HL-60 (cell line): Measurements from ENCODE around the gene CTDP1.

Experiments
- TF ChIP-seq, protein P1 (sequence below): IDR thresholded peaks from one replicate; pipeline ENCODE4 v1.5.1; 2011; ENCODE audit warnings: low read length, control low read depth, inconsistent platforms; ENCODE audit not compliant: insufficient read depth
- TF ChIP-seq, protein P2 (sequence below): IDR thresholded peaks from 2 replicates; pipeline ENCODE4 v1.6.1; 2012; ENCODE audit warnings: low read depth; ENCODE audit not compliant: insufficient replicate concordance

DNA sequence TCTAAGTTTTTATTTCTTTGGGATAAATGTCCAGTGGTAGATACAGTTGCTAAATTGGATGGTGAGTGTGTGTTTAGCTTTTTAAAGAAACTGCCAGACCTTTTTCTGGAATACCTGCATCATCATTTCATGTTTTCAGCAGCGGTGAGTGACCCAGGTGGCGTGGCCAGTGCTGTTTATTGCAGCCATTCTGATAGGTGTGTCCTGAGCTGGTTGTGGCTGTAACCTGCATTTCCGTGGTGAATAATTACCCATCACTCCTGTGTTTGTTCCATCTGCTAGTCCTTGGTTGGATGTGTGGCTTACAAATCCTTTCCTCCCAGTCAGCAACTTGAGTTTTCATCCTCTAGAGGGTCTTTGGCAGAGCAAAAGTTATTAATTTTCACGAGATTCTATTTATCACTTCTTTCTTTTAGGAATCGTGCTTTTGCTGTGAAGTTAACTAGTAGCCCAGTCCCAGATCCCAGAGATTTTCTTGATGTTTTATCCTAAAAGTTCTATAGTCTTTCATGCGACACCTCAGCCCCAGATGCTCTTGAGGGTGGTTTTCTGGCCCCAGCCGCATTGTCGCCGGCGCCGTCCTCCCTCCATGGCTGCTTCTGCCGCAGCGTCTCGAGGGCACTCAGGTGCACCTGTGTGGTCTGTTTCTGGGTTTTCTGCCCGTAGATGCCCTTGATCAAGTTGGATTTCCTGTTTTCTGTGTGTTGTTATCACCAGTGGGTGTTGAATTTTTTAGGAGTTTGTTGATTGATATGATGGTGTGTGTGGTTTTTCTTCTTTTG, 44.9 kb downstream of the CTDP1 start:
- TF ChIP-seq, protein P1, sequence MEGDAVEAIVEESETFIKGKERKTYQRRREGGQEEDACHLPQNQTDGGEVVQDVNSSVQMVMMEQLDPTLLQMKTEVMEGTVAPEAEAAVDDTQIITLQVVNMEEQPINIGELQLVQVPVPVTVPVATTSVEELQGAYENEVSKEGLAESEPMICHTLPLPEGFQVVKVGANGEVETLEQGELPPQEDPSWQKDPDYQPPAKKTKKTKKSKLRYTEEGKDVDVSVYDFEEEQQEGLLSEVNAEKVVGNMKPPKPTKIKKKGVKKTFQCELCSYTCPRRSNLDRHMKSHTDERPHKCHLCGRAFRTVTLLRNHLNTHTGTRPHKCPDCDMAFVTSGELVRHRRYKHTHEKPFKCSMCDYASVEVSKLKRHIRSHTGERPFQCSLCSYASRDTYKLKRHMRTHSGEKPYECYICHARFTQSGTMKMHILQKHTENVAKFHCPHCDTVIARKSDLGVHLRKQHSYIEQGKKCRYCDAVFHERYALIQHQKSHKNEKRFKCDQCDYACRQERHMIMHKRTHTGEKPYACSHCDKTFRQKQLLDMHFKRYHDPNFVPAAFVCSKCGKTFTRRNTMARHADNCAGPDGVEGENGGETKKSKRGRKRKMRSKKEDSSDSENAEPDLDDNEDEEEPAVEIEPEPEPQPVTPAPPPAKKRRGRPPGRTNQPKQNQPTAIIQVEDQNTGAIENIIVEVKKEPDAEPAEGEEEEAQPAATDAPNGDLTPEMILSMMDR = no peak
- TF ChIP-seq, protein P2, sequence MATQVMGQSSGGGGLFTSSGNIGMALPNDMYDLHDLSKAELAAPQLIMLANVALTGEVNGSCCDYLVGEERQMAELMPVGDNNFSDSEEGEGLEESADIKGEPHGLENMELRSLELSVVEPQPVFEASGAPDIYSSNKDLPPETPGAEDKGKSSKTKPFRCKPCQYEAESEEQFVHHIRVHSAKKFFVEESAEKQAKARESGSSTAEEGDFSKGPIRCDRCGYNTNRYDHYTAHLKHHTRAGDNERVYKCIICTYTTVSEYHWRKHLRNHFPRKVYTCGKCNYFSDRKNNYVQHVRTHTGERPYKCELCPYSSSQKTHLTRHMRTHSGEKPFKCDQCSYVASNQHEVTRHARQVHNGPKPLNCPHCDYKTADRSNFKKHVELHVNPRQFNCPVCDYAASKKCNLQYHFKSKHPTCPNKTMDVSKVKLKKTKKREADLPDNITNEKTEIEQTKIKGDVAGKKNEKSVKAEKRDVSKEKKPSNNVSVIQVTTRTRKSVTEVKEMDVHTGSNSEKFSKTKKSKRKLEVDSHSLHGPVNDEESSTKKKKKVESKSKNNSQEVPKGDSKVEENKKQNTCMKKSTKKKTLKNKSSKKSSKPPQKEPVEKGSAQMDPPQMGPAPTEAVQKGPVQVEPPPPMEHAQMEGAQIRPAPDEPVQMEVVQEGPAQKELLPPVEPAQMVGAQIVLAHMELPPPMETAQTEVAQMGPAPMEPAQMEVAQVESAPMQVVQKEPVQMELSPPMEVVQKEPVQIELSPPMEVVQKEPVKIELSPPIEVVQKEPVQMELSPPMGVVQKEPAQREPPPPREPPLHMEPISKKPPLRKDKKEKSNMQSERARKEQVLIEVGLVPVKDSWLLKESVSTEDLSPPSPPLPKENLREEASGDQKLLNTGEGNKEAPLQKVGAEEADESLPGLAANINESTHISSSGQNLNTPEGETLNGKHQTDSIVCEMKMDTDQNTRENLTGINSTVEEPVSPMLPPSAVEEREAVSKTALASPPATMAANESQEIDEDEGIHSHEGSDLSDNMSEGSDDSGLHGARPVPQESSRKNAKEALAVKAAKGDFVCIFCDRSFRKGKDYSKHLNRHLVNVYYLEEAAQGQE = no peak
